Fibroblast of pulmonary artery (primary cell): ENCODE measurements around the gene RAPGEF1.

Experiments
- DNase-seq: peaks from one replicate; pipeline ENCODE4 v3.0.0-alpha.2; 2010; ENCODE audit warnings: low read depth
- H3K4me3 ChIP-seq: replicated peaks from 2 replicates; pipeline ENCODE4 v1.5.1; 2011; ENCODE audit warnings: low read depth, mild to moderate bottlenecking, control low read depth, low read length, moderate library complexity
- TF ChIP-seq, protein P1 (sequence below): IDR thresholded peaks from 2 replicates; pipeline ENCODE4 v1.5.1; 2011; ENCODE audit warnings: mild to moderate bottlenecking, control low read depth, low read length, inconsistent platforms; ENCODE audit errors: missing control alignments

The RAPGEF1 gene

DNA sequence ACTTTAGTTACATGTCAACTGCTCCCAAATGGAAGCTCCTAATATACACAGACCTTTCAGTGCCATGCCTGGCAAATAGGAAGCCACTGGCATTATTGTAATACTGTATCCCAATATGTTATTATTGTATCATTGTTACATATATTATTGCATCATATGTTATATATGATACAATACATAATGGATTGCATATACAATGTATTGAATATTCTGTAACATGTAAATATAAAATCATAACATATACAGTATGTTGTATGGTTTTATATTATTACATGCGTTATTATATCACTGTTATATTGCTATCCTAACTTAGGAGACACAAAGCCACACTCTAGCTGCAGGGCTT lies 38.5 kb downstream of the RAPGEF1 start:
- no peak for DNase-seq
- TF ChIP-seq, protein P1, sequence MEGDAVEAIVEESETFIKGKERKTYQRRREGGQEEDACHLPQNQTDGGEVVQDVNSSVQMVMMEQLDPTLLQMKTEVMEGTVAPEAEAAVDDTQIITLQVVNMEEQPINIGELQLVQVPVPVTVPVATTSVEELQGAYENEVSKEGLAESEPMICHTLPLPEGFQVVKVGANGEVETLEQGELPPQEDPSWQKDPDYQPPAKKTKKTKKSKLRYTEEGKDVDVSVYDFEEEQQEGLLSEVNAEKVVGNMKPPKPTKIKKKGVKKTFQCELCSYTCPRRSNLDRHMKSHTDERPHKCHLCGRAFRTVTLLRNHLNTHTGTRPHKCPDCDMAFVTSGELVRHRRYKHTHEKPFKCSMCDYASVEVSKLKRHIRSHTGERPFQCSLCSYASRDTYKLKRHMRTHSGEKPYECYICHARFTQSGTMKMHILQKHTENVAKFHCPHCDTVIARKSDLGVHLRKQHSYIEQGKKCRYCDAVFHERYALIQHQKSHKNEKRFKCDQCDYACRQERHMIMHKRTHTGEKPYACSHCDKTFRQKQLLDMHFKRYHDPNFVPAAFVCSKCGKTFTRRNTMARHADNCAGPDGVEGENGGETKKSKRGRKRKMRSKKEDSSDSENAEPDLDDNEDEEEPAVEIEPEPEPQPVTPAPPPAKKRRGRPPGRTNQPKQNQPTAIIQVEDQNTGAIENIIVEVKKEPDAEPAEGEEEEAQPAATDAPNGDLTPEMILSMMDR, result no peak
- H3K4me3 ChIP-seq, result no peak overlapping the region

DNA sequence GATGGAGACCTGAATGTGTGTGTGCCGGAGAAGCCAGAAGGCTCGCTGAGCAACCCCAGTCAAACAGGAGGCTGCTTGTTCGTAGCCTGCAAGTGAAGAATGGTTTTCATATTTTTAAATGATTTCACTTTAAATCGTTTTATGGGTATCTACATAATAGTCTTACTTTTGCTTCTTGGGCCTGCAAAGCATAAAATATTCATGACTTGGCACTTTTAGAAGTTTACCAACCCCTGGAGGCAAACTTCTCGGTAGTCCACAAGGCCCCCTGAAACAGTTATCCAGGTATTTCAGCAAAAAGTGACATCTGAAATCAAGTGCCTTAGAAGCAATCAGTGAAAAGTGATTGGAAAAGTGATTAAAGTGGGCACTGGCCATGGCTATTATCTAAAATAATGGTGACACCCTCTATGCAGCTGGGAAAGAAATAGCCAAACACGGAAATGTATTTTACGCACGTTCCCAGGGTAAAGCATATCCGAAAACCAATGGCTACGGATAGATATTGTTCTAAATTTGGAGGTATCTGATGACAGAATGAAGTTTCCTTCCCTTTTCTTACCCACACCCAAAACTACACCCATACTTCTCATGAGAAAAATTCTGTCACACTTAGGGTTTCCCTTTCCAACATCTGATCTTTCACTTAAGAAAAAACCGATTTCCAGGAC lies 39.0 kb downstream of the RAPGEF1 start:
- DNase-seq, result no peak
- no peak overlapping the region for H3K4me3 ChIP-seq
- TF ChIP-seq, protein P1, result no peak

DNA sequence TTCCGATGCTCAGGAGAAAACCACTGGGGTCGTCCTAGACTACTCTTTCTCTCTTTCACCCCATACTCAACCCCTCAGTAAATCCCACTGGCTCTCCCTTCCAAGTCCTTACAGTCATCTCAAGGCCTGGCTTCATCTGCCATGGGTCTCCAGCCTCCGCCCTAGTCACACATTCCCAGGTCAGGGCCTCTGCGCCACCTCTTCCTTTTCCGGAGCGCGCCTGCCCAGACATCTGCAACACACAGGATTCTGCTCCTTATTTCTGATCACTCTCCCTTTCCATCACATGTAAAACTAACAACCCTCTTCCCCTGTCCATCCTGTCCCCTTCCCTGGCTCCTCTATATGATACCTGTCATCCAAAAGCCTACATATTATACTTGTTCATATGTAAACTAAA lies 39.8 kb downstream of the RAPGEF1 start:
- TF ChIP-seq, protein P1, result no peak

DNA sequence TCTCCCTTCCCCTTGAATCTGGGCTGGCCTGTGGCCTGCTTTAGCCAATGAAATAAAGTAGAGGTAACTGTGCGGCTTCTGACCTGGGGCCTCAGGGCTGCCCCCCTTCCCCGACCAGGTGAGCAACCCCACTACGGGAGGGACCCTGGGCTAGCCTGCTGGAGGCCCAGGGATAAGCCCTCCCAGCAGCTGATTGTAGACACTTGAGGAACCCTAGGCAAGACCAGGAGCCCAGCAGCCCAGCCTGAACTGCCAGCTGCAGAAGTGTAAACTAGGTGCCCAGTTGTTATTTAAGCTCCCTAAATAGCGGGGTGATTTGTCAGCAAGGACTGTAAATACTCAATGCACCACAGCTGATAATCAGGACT lies 41.3 kb downstream of the RAPGEF1 start:
- TF ChIP-seq, protein P1, result no peak
- DNase-seq, result no peak
- no peak overlapping the region for H3K4me3 ChIP-seq

More for the DNA sequence above, 39.8 kb downstream of the RAPGEF1 start:
- H3K4me3 ChIP-seq, result no peak overlapping the region
- no peak for DNase-seq

DNA sequence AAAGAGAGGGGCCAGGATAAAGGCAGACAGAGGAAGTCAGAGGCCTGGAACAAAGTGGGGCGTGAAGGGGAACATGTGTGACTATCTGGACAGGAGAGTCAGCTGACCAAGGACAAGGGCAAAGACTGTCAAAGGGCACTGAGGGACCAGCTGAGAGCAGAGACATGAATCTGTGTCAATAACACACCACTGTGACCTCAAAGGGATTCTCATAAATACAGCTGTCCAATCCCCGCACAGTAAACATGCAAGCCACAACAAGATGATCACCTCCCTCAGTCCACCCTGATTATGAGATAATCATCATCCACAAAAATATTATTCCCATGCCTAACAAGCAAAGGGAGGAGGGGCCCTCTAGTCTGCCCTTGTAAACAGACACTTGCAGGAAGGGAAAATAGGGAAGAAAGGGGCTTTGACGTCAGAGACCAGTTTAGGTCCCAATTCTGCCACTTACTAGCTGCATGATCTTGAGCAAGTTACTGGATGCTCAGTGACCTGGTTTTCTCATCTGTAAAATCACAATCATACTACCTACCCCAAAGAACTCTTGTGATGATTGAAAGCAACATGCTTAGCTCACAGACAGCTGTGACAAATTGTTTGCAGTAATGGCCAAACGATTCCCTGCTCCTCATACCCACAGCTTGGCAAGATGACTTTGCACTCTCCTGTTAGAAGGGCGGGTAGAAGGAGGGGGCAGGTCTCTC lies 41.8 kb downstream of the RAPGEF1 start:
- DNase-seq, result no peak
- H3K4me3 ChIP-seq, result no peak overlapping the region
- TF ChIP-seq, protein P1, result no peak

DNA sequence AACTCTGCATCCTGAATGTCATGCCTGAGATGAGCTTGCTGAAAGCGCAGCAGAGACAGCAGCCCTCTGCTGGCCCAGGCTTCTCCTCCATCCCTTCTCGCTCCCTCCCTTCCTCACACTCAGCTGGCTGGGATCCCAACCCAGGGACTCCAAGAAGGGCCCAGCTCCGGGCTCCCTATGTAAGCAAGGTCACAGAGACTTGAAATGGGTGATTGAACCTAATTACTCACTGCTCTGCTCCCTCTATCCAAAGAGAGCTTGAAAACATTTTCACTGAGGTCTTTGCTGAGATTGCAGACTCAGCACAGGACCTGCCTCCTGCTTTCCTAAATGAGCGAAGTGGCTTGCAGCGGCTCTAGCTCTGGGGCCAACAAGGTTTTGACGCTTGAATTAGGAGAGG lies 42.8 kb downstream of the RAPGEF1 start:
- no peak overlapping the region for H3K4me3 ChIP-seq
- TF ChIP-seq, protein P1, result peak; percentile 31
- peak; percentile 46 for DNase-seq
